HEK293 (cell line): ENCODE results near the gene TP63.

Experiments used
- CTCF ChIA-PET: fragments of 350-600 bp; formaldehyde crosslinking; extraction: SDS; loops from one replicate; lab custom pipeline; 2021; ENCODE audit warnings: antibody characterized with exemption; lab: Yijun Ruan, JAX
- POLR2A ChIA-PET: fragments of 300-600 bp; formaldehyde crosslinking; extraction: SDS; loops from one replicate; lab custom pipeline; 2020; ENCODE audit warnings: antibody characterized with exemption, inconsistent platforms; lab: Yijun Ruan, JAX
- H3K27ac ChIP-seq: fragments of 200-500 bp; sonication (Bioruptor generic); 2 replicates; pipeline ENCODE4 v1.5.1; 2014; ENCODE audit warnings: low read depth, low read length, control low read depth, inconsistent platforms; ENCODE audit errors: extremely low read depth
- H3K36me3 ChIP-seq, 2 experiments: fragments of 200-500 bp in 1 of 2; sonication (Bioruptor generic) in 1 of 2; 1 replicate in 1 of 2; 2 replicates in 1 of 2; pipeline ENCODE4 v1.5.1; 2014 to 2017; ENCODE audit warnings: inconsistent platforms in 2 of 2, low read length in 2 of 2; ENCODE audit not compliant: control insufficient read depth in 2 of 2, insufficient read depth in 1 of 2
- H3K4me1 ChIP-seq: fragments of 200-500 bp; sonication (Bioruptor generic); 2 replicates; pipeline ENCODE4 v1.5.1; 2014; ENCODE audit warnings: mild to moderate bottlenecking, low read length, inconsistent platforms; ENCODE audit not compliant: control insufficient read depth, insufficient read depth
- H3K4me3 ChIP-seq: 2 replicates; pipeline ENCODE4 v1.5.1; 2011; ENCODE audit warnings: low read depth, mild to moderate bottlenecking, control low read depth, low read length, moderate library complexity
- H3K9me3 ChIP-seq: fragments of 200-500 bp; sonication (Bioruptor generic); 2 replicates; pipeline ENCODE4 v1.5.1; 2014; ENCODE audit warnings: low read depth, low read length, inconsistent platforms; ENCODE audit not compliant: control insufficient read depth, insufficient read depth
- FEZF1 ChIP-seq: fragments of 450-650 bp; formaldehyde crosslinking; IDR thresholded peaks from 2 replicates; pipeline ENCODE4 v1.5.1; 2016; ENCODE audit warnings: missing biosample characterization, missing genetic modification characterization
- GLI4 ChIP-seq: fragments of 450-650 bp; formaldehyde crosslinking; IDR thresholded peaks from 2 replicates; pipeline ENCODE4 v1.5.1; 2016; ENCODE audit warnings: missing biosample characterization, missing genetic modification characterization
- KLF8 ChIP-seq: fragments of 450-650 bp; formaldehyde crosslinking; IDR thresholded peaks from 2 replicates; pipeline ENCODE4 v1.5.1; 2016; ENCODE audit warnings: missing biosample characterization, missing genetic modification characterization
- ZBTB7A ChIP-seq: fragments of 450-650 bp; formaldehyde crosslinking; IDR thresholded peaks from 2 replicates; pipeline ENCODE4 v1.5.1; 2016; ENCODE audit warnings: low read depth, missing biosample characterization, missing genetic modification characterization
- ZFP69B ChIP-seq: fragments of 450-650 bp; formaldehyde crosslinking; IDR thresholded peaks from 2 replicates; pipeline ENCODE4 v1.5.1; 2016; ENCODE audit warnings: missing biosample characterization, missing genetic modification characterization
- ZNF112 ChIP-seq: fragments of 450-650 bp; formaldehyde crosslinking; IDR thresholded peaks from 2 replicates; pipeline ENCODE4 v1.5.0; 2017; ENCODE audit warnings: missing biosample characterization, missing genetic modification characterization
- ZNF302 ChIP-seq: fragments of 450-650 bp; formaldehyde crosslinking; IDR thresholded peaks from 2 replicates; pipeline ENCODE4 v1.5.1; 2016; ENCODE audit warnings: missing biosample characterization, missing genetic modification characterization, low read depth
- ZNF354C ChIP-seq: fragments of 450-650 bp; formaldehyde crosslinking; IDR thresholded peaks from 2 replicates; pipeline ENCODE4 v1.5.1; 2016; ENCODE audit warnings: missing biosample characterization, missing genetic modification characterization, low read depth, borderline replicate concordance
- ZNF600 ChIP-seq: fragments of 450-650 bp; formaldehyde crosslinking; IDR thresholded peaks from 2 replicates; pipeline ENCODE4 v1.5.1; 2016; ENCODE audit warnings: missing biosample characterization, missing genetic modification characterization
- ZNF610 ChIP-seq: fragments of 450-650 bp; formaldehyde crosslinking; IDR thresholded peaks from 2 replicates; pipeline ENCODE4 v1.5.1; 2016; ENCODE audit warnings: missing biosample characterization, missing genetic modification characterization, borderline replicate concordance
- ZNF670 ChIP-seq: fragments of 450-650 bp; formaldehyde crosslinking; IDR thresholded peaks from 2 replicates; pipeline ENCODE4 v1.5.1; 2016; ENCODE audit warnings: missing biosample characterization, missing genetic modification characterization, low read depth
- TF ChIP-seq, protein P1 (sequence below): fragments of 450-650 bp; formaldehyde crosslinking; IDR thresholded peaks from 2 replicates; pipeline ENCODE4 v1.5.1; 2016; ENCODE audit warnings: missing biosample characterization, missing genetic modification characterization
- TF ChIP-seq, protein P2 (sequence below): fragments of 450-650 bp; formaldehyde crosslinking; IDR thresholded peaks from 2 replicates; pipeline ENCODE4 v1.5.1; 2017; ENCODE audit warnings: missing biosample characterization, missing genetic modification characterization
- TF ChIP-seq, protein P3 (sequence below): fragments of 450-650 bp; formaldehyde crosslinking; IDR thresholded peaks from 2 replicates; pipeline ENCODE4 v1.5.0; 2017; ENCODE audit warnings: missing biosample characterization, missing genetic modification characterization, borderline replicate concordance
- TF ChIP-seq, protein P4 (sequence below): fragments of 450-650 bp; formaldehyde crosslinking; IDR thresholded peaks from 2 replicates; pipeline ENCODE4 v1.5.1; 2016; ENCODE audit warnings: missing biosample characterization, missing genetic modification characterization
- TF ChIP-seq, protein P5 (sequence below): IDR thresholded peaks from 2 replicates; pipeline ENCODE4 v1.6.1; 2011; ENCODE audit warnings: mild to moderate bottlenecking, low read depth, low read length, borderline replicate concordance
- TF ChIP-seq, protein P6 (sequence below): fragments of 450-650 bp; formaldehyde crosslinking; conservative IDR thresholded peaks from 2 replicates; pipeline ENCODE4 v1.5.1; 2016; ENCODE audit warnings: low read depth, missing biosample characterization, missing genetic modification characterization

Gene TP63

DNA sequence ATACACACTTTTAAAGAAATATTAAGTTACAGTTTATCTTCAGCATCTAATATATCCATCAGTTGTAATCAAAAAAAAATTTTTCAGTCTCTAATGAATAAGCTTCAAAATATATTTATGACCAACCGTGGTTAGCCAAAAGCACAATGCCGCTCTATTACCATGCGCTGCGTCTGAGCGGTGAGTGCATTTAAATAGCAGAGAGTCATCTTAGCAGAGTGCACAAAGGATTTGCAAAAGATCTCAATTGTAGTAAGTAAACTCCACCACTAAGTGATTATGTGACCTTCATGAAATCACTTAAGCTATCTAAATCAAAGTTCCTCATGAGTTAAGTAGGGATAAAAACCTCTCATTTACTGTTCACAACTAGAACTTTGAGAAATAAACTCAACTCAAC is 4.9 kb downstream of the TP63 start (continued):
- TF ChIP-seq, protein P1, sequence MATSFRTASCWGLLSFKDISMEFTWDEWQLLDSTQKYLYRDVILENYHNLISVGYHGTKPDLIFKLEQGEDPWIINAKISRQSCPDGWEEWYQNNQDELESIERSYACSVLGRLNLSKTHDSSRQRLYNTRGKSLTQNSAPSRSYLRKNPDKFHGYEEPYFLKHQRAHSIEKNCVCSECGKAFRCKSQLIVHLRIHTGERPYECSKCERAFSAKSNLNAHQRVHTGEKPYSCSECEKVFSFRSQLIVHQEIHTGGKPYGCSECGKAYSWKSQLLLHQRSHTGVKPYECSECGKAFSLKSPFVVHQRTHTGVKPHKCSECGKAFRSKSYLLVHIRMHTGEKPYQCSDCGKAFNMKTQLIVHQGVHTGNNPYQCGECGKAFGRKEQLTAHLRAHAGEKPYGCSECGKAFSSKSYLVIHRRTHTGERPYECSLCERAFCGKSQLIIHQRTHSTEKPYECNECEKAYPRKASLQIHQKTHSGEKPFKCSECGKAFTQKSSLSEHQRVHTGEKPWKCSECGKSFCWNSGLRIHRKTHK (tag by site-specific recombination), result no peak
- TF ChIP-seq, protein P2, sequence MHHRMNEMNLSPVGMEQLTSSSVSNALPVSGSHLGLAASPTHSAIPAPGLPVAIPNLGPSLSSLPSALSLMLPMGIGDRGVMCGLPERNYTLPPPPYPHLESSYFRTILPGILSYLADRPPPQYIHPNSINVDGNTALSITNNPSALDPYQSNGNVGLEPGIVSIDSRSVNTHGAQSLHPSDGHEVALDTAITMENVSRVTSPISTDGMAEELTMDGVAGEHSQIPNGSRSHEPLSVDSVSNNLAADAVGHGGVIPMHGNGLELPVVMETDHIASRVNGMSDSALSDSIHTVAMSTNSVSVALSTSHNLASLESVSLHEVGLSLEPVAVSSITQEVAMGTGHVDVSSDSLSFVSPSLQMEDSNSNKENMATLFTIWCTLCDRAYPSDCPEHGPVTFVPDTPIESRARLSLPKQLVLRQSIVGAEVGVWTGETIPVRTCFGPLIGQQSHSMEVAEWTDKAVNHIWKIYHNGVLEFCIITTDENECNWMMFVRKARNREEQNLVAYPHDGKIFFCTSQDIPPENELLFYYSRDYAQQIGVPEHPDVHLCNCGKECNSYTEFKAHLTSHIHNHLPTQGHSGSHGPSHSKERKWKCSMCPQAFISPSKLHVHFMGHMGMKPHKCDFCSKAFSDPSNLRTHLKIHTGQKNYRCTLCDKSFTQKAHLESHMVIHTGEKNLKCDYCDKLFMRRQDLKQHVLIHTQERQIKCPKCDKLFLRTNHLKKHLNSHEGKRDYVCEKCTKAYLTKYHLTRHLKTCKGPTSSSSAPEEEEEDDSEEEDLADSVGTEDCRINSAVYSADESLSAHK (tag by site-specific recombination), result no peak
- TF ChIP-seq, protein P3, sequence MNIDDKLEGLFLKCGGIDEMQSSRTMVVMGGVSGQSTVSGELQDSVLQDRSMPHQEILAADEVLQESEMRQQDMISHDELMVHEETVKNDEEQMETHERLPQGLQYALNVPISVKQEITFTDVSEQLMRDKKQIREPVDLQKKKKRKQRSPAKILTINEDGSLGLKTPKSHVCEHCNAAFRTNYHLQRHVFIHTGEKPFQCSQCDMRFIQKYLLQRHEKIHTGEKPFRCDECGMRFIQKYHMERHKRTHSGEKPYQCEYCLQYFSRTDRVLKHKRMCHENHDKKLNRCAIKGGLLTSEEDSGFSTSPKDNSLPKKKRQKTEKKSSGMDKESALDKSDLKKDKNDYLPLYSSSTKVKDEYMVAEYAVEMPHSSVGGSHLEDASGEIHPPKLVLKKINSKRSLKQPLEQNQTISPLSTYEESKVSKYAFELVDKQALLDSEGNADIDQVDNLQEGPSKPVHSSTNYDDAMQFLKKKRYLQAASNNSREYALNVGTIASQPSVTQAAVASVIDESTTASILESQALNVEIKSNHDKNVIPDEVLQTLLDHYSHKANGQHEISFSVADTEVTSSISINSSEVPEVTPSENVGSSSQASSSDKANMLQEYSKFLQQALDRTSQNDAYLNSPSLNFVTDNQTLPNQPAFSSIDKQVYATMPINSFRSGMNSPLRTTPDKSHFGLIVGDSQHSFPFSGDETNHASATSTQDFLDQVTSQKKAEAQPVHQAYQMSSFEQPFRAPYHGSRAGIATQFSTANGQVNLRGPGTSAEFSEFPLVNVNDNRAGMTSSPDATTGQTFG, result no peak
- TF ChIP-seq, protein P4, sequence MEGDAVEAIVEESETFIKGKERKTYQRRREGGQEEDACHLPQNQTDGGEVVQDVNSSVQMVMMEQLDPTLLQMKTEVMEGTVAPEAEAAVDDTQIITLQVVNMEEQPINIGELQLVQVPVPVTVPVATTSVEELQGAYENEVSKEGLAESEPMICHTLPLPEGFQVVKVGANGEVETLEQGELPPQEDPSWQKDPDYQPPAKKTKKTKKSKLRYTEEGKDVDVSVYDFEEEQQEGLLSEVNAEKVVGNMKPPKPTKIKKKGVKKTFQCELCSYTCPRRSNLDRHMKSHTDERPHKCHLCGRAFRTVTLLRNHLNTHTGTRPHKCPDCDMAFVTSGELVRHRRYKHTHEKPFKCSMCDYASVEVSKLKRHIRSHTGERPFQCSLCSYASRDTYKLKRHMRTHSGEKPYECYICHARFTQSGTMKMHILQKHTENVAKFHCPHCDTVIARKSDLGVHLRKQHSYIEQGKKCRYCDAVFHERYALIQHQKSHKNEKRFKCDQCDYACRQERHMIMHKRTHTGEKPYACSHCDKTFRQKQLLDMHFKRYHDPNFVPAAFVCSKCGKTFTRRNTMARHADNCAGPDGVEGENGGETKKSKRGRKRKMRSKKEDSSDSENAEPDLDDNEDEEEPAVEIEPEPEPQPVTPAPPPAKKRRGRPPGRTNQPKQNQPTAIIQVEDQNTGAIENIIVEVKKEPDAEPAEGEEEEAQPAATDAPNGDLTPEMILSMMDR (tag by site-specific recombination), result no peak
- TF ChIP-seq ZNF670 (tag by site-specific recombination) (no peak), ZNF610 (no peak), KLF8 (no peak), ZNF600 (tag by site-specific recombination) (no peak), GLI4 (tag by site-specific recombination) (no peak)
- TF ChIP-seq, all 188 proteins: peak for 0

DNA sequence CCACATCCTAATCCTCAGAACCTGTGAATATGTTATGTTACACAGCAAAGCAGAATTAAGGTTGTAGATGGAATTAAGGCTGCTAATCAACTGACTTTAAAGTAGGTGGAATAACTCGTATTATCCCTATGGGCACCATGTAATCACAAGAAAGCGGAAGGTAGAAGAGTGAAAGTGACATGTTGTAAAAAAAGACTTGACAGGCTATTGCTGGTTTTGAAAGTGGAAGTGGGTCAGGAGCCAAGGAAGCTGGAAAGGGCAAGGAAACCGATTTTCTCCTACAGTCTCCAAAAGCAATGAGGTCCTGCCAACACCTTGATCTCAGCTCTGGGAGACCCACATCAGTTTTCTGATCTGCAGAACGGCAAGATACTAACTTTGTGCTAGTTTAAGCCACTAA is 6.6 kb downstream of the TP63 start:
- CTCF ChIA-PET, result interaction anchor here (0.6 kb wide), 1 partner anchor 108 kb away, joined by 3 read pairs; no protein-coding TSS in a partner anchor
- no peak for TF ChIP-seq ZFP69B (tag by site-specific recombination)
- TF ChIP-seq ZNF302 (tag by site-specific recombination), result no peak
- no peak for TF ChIP-seq FEZF1
- no peak for TF ChIP-seq ZNF112 (tag by site-specific recombination)
- no peak for TF ChIP-seq GLI4 (tag by site-specific recombination)
- no peak for TF ChIP-seq ZBTB7A (tag by site-specific recombination)
- H3K4me1 ChIP-seq, result no peaks in the 10 kb centered on the region
- H3K36me3 ChIP-seq, result no peaks in the 10 kb centered on the region
- H3K9me3 ChIP-seq, result no peaks in the 10 kb centered on the region
- POLR2A ChIA-PET, result no interaction called here
- H3K27ac ChIP-seq, result no peak overlapping the region
- no peak overlapping the region for H3K4me3 ChIP-seq

DNA sequence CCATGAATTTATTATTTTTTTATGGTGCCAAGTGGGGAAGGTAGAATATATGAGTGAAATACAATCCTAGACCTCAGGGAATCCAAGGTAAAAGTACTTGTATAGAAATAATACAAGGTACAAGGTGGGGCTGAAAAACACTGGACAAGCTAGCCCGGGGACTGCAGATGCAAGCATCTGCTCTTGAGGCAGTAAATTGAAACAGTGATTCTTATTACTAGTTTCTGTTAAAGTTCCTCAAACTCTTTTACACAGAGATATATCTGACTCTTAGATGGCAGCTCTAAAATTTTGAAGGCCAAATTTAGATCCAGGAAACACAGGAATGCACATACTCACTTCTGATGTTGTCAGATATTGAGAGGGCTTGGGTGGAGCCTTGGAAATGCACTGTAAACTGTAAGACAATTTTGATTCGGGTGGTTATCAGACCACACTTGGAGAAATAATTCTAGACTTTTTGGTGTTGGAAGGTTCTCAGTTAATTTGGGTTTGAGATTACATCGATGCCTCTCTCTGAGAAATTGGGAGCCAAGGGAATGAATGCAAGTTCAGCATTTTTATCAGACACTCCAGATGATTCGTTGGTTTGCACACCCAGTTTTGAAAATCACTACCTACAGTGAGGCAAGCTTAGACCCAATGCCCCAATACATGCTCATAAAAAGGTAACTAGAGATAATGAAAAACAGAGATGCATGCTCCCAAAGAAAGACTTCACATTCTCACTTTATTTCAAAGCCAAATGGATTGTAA is 7.3 kb downstream of the TP63 start:
- Histone ChIP-seq H3K36me3 (no peaks in the 10 kb centered on the region), H3K27ac (no peak overlapping the region), H3K9me3 (no peaks in the 10 kb centered on the region), H3K4me3 (no peak overlapping the region), H3K4me1 (no peaks in the 10 kb centered on the region)
- ChIA-PET CTCF (interaction anchor here (0.6 kb wide), 1 partner anchor 109 kb away, joined by 3 read pairs; no protein-coding TSS in a partner anchor), POLR2A (no interaction called here)
- TF ChIP-seq ZNF354C (tag by site-specific recombination), result no peak
- TF ChIP-seq, protein P5, sequence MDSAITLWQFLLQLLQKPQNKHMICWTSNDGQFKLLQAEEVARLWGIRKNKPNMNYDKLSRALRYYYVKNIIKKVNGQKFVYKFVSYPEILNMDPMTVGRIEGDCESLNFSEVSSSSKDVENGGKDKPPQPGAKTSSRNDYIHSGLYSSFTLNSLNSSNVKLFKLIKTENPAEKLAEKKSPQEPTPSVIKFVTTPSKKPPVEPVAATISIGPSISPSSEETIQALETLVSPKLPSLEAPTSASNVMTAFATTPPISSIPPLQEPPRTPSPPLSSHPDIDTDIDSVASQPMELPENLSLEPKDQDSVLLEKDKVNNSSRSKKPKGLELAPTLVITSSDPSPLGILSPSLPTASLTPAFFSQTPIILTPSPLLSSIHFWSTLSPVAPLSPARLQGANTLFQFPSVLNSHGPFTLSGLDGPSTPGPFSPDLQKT, result no peak
- TF ChIP-seq, protein P6, sequence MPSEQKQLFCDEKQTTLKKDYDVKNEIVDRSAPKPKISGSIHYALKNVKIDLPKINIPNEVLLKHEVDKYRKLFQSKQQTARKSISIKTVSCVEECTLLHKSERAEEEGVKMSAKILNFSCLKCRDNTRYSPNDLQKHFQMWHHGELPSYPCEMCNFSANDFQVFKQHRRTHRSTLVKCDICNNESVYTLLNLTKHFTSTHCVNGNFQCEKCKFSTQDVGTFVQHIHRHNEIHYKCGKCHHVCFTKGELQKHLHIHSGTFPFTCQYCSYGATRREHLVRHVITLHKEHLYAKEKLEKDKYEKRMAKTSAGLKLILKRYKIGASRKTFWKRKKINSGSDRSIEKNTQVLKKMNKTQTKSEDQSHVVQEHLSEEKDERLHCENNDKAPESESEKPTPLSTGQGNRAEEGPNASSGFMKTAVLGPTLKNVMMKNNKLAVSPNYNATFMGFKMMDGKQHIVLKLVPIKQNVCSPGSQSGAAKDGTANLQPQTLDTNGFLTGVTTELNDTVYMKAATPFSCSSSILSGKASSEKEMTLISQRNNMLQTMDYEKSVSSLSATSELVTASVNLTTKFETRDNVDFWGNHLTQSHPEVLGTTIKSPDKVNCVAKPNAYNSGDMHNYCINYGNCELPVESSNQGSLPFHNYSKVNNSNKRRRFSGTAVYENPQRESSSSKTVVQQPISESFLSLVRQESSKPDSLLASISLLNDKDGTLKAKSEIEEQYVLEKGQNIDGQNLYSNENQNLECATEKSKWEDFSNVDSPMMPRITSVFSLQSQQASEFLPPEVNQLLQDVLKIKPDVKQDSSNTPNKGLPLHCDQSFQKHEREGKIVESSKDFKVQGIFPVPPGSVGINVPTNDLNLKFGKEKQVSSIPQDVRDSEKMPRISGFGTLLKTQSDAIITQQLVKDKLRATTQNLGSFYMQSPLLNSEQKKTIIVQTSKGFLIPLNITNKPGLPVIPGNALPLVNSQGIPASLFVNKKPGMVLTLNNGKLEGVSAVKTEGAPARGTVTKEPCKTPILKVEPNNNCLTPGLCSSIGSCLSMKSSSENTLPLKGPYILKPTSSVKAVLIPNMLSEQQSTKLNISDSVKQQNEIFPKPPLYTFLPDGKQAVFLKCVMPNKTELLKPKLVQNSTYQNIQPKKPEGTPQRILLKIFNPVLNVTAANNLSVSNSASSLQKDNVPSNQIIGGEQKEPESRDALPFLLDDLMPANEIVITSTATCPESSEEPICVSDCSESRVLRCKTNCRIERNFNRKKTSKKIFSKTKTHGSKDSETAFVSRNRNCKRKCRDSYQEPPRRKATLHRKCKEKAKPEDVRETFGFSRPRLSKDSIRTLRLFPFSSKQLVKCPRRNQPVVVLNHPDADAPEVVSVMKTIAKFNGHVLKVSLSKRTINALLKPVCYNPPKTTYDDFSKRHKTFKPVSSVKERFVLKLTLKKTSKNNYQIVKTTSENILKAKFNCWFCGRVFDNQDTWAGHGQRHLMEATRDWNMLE, result no peak
